ENCODE results near the gene TRIM28. TPM values are rescaled to one million over a fixed set of nuclear protein-coding genes. Genes with fewer than 3 reads are reported as not detected.

TRIM28 gene
- polyA plus RNA-seq, 1 donor from 2014 or later = 38.9 TPM

DNA sequence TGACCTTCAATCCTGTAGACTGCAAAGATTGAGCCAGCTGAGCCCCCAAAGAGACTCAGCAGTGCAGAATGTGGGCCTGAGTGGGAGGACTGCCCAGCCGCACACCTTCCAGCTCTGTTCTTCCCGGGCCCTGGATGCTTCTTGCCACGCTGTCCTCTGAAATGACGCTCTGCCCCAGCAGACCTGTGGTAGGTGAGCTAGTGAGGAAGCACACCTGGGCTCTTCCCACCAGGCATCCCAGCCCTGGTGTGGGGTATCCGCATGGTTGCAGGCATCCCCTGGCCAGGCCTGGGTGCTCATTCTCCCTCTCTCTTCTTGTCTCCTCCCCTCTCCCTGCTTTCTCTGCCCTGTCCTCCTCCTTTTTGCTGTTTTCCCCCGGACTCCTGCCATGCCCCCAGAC, 39.1 kb downstream of the TRIM28 start:
- peaks cover 5% of the 10 kb centered on the region for H3K36me3 Mint-ChIP-seq
- no peaks in the 10 kb centered on the region for H3K27me3 Mint-ChIP-seq
- H3K4me1 Mint-ChIP-seq = peaks cover 19 to 23% (median 21%) of the 10 kb centered on the region in 3 donors
- H3K9me3 Mint-ChIP-seq = no peaks in the 10 kb centered on the region
- H3K27ac Mint-ChIP-seq = no peak overlapping the region
- no peak overlapping the region for H3K4me3 Mint-ChIP-seq

DNA sequence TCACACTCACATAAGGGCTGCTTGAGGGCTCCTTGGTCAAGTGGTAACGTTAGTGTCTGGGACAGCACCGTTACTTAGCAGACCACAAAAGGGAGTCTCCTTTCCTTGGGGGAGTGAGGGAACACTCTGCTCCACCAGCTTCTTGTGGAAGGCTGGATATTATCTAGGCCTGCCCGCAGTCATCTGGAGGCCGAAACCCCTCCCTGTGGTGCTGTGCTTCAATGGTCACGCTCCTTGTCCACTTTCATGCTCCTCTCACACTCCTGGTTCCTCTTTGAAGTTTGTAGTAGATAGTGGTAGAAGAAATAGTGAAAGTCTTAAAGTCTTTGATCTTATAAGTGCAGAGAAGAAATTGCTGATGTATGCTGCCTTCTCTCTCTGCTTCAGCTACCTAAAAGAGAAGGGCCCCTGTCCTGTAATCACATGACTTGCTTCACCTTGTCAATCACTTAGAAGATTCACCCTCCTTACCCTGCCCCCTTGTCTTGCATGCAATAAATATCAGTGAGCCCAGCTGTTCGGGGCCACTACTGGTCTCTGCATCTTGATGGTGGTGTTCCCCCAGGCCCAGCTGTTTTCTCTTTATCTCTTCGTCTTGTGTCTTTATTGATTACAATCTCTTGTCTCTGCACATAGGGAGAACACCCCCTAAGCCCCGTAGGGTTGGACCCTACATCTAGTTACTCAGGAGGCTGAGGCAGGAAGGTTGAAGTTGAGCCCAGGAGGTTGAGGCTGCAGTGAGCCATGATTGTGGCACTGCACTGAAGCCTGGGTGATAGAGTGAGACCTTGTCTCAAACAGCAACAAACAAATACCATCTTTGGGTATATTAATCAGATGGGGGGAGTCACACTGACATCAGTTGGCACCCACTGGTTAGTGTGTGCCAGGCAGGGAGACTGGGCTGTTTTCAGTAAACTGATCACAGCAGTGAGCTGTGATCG, 40.9 kb downstream of the TRIM28 start:
- peaks cover 5% of the 10 kb centered on the region for H3K36me3 Mint-ChIP-seq
- peaks cover 6 to 10% (median 8%) of the 10 kb centered on the region in 3 donors for H3K4me1 Mint-ChIP-seq
- no peaks in the 10 kb centered on the region for H3K9me3 Mint-ChIP-seq
- H3K4me3 Mint-ChIP-seq = no peak overlapping the region
- H3K27me3 Mint-ChIP-seq = no peaks in the 10 kb centered on the region
- H3K27ac Mint-ChIP-seq = peak overlapping the region in 2 of 3 donors; percentile 8 to 67

GRCh38 chr19:58585442-58586132, 41.7 kb downstream of the TRIM28 start:
- Mint-ChIP-seq H3K36me3 (peaks cover 5% of the 10 kb centered on the region), H3K9me3 (no peaks in the 10 kb centered on the region), H3K4me3 (no peak overlapping the region), H3K4me1 (peaks cover 6 to 10% (median 7%) of the 10 kb centered on the region in 3 donors), H3K27ac (no peak overlapping the region), H3K27me3 (no peaks in the 10 kb centered on the region)

DNA sequence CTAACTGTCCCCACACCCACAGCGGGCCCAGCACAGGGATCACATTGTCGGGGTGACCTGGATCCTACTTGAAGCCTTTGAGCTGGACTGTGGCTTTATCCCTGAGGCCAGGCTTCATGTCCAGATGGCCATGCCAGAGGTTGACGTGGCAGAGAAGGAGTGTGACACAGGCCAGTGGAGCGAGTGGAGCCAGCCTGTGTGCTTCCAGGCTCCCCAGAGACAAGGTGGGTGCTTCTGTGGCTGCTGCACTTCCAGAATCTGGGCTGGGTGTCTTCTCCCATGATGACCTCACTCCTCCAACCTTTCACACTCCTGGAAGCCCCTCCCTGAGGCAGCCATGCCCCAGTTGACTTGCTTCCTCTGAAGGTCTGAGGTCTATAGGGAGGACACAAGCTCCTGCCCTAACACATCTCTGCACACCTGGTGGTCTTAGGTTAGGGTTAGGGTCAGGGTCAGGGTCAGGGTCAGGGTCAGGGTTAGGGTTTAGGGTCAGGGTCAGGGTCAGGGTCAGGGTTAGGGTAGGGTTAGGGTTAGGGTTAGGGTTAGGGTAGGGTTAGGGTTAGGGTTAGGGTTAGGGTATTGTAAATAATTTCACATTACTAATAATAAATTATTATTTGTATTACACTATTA, 42.4 kb downstream of the TRIM28 start:
- peaks cover 4% of the 10 kb centered on the region for H3K36me3 Mint-ChIP-seq

More for the DNA sequence above, 42.4 kb downstream of the TRIM28 start:
- Mint-ChIP-seq H3K27me3 (no peaks in the 10 kb centered on the region), H3K4me3 (no peak overlapping the region), H3K27ac (no peak overlapping the region), H3K9me3 (no peaks in the 10 kb centered on the region), H3K4me1 (peaks cover 2 to 5% (median 4%) of the 10 kb centered on the region in 3 donors)

Other genes with a start within 250 kb of the TRIM28 start
- 76.1 TPM for gene ERVK3-1, start 238.7 kb upstream of the TRIM28 start, polyA plus RNA-seq
- gene ZSCAN22, start 217.1 kb upstream of the TRIM28 start, polyA plus RNA-seq = 2.9 TPM
- 70.2 TPM for gene A1BG, start 190.6 kb upstream of the TRIM28 start, polyA plus RNA-seq
- 2.1 TPM for gene ZNF497, start 181.3 kb upstream of the TRIM28 start, polyA plus RNA-seq
- gene ZNF837, start 163.0 kb upstream of the TRIM28 start, polyA plus RNA-seq = 8.0 TPM
- 1,545 TPM for gene RPS5, start 156.8 kb upstream of the TRIM28 start, polyA plus RNA-seq
- gene RNF225, start 148.4 kb upstream of the TRIM28 start, polyA plus RNA-seq = not detected
- gene ZNF584, start 135.4 kb upstream of the TRIM28 start, polyA plus RNA-seq = 3.5 TPM
- gene ZNF132, start 103.9 kb upstream of the TRIM28 start, polyA plus RNA-seq = 0.53 TPM
- gene ZNF324B, start 92.4 kb upstream of the TRIM28 start, polyA plus RNA-seq = 1.6 TPM
- gene ZNF324, start 77.0 kb upstream of the TRIM28 start, polyA plus RNA-seq = 12.4 TPM
- gene ZNF446, start 67.7 kb upstream of the TRIM28 start, polyA plus RNA-seq = 6.7 TPM
- gene SLC27A5, start 32.1 kb upstream of the TRIM28 start, polyA plus RNA-seq = 10.3 TPM
- 7.6 TPM for gene ZBTB45, start 24.3 kb upstream of the TRIM28 start, polyA plus RNA-seq
- gene CHMP2A, start 11.0 kb downstream of the TRIM28 start, polyA plus RNA-seq = 160 TPM
- gene UBE2M, start 14.5 kb downstream of the TRIM28 start, polyA plus RNA-seq = 10.0 TPM
- 11.5 TPM for gene MZF1, start 29.3 kb downstream of the TRIM28 start, polyA plus RNA-seq

All from IgD-negative memory B cell (primary cell).